Lung (tissue), 12 donors: ENCODE measurements around the gene ANKFN1. TPM values are rescaled to one million over a fixed set of nuclear protein-coding genes. Genes with fewer than 3 reads are reported as not detected.

Experiments used
- ATAC-seq: fragments of 200-7000 bp; cut with Tn5 transposase; one replicate; pipeline ENCODE4 v1.9.1; 2020; ENCODE audit warnings: moderate number of reproducible peaks; ENCODE audit not compliant: insufficient read depth, low FRiP score
- DNase-seq, 3 donors: peaks; one replicate each; pipeline ENCODE4 v3.0.0-alpha.2; 2013 to 2017
- H3K27ac ChIP-seq, 2 donors: one replicate each; pipeline ENCODE4 v1.5.1; 2013; ENCODE audit warnings: mild to moderate bottlenecking in 2 of 2, moderate library complexity in 2 of 2, control low read depth in 1 of 2, inconsistent platforms in 1 of 2, low read depth in 1 of 2, low read length in 1 of 2
- H3K27me3 ChIP-seq, 3 donors: one replicate each; pipeline ENCODE4 v1.5.1; 2013; ENCODE audit warnings: low read length in 2 of 3; ENCODE audit not compliant: control insufficient read depth in 3 of 3, insufficient read depth in 3 of 3
- H3K36me3 ChIP-seq, 4 donors: one replicate each; pipeline ENCODE4 v1.5.1; 2013; ENCODE audit warnings: low read length in 4 of 4, mild to moderate bottlenecking in 1 of 4, moderate library complexity in 1 of 4; ENCODE audit not compliant: control insufficient read depth in 4 of 4, insufficient read depth in 4 of 4
- H3K4me1 ChIP-seq, 5 donors: one replicate each; pipeline ENCODE4 v1.5.1; 2013; ENCODE audit warnings: low read length in 5 of 5, mild to moderate bottlenecking in 2 of 5, moderate library complexity in 1 of 5; ENCODE audit not compliant: control insufficient read depth in 5 of 5, insufficient read depth in 5 of 5
- H3K4me3 ChIP-seq: one replicate; pipeline ENCODE4 v1.5.1; 2013; ENCODE audit warnings: mild to moderate bottlenecking, control low read depth, moderate library complexity
- H3K9ac ChIP-seq, 2 donors: one replicate each; pipeline ENCODE4 v1.5.1; 2013; ENCODE audit warnings: low read length in 2 of 2, control low read depth in 1 of 2; ENCODE audit not compliant: insufficient read depth in 1 of 2
- H3K9me3 ChIP-seq, 4 donors: one replicate each; pipeline ENCODE4 v1.5.1; 2013; ENCODE audit warnings: low read length in 3 of 4, mild to moderate bottlenecking in 1 of 4, moderate library complexity in 1 of 4; ENCODE audit not compliant: control insufficient read depth in 4 of 4, insufficient read depth in 3 of 4
- WGBS, 2 donors: extraction: QIAGEN DNeasy Blood & Tissue Kit; methylation state at CpG; one replicate each; pipeline ENCODE4 v1.1.7; 2013; 5-methylcytosine and 5-hydroxymethylcytosine counted together
- polyA plus RNA-seq, 2 donors: library from polyadenylated mRNA; stranded (reverse); fragments of 200-250 nt; gene quantifications; one replicate each; pipeline ENCODE4 v1.2.1, GENCODE V29; 2013
- total RNA-seq, 2 donors: library from RNA; depleted of rRNA in 1 of 2; stranded (reverse); fragments of >200 nt in 1 of 2; gene quantifications; one replicate each; pipeline ENCODE4 v1.2.1, GENCODE V29; 2014 to 2021
- TF ChIP-seq, protein P1 (sequence below): IDR thresholded peaks from 2 replicates; pipeline ENCODE4 v1.5.1; 2012; ENCODE audit warnings: mild to moderate bottlenecking; ENCODE audit errors: control extremely low read depth, extremely low read depth
- donor health status: control.
- donor health status: control.
- donor health status: Bipolar disorder and iron deficiency.
- donor health status: healthy.
- donor health status: DM: yes; HTN: yes; CAD: no.

Gene ANKFN1
- total and polyA plus RNA-seq, 4 donors, result 0.39 to 8.5 (median 3.4) TPM

- H3K27ac ChIP-seq, result no peak overlapping the region
- H3K4me1 ChIP-seq, result no peaks in the 10 kb centered on the region
- ATAC-seq (no peak), DNase-seq (no peak)
- H3K27me3 ChIP-seq, result peaks cover 0 to 4% (median 0%) of the 10 kb centered on the region in 3 donors
- H3K9me3 ChIP-seq, result peaks cover 0 to 5% (median 2%) of the 10 kb centered on the region in 4 donors
- no peaks in the 10 kb centered on the region for H3K36me3 ChIP-seq
- no peak overlapping the region for H3K4me3 ChIP-seq
- WGBS, 2 donors, result 24 to 62% methylated on average over 1 of the region's 1 CpG
- TF ChIP-seq, protein P1, sequence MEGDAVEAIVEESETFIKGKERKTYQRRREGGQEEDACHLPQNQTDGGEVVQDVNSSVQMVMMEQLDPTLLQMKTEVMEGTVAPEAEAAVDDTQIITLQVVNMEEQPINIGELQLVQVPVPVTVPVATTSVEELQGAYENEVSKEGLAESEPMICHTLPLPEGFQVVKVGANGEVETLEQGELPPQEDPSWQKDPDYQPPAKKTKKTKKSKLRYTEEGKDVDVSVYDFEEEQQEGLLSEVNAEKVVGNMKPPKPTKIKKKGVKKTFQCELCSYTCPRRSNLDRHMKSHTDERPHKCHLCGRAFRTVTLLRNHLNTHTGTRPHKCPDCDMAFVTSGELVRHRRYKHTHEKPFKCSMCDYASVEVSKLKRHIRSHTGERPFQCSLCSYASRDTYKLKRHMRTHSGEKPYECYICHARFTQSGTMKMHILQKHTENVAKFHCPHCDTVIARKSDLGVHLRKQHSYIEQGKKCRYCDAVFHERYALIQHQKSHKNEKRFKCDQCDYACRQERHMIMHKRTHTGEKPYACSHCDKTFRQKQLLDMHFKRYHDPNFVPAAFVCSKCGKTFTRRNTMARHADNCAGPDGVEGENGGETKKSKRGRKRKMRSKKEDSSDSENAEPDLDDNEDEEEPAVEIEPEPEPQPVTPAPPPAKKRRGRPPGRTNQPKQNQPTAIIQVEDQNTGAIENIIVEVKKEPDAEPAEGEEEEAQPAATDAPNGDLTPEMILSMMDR, result no peak
- H3K9ac ChIP-seq, result no peak overlapping the region
Observed at GRCh38 chr17:56536766-56537165, 383.5 kb downstream of the ANKFN1 start.

- ATAC-seq (no peak), DNase-seq (no peak)
- no peak overlapping the region for H3K27ac ChIP-seq
- peaks cover 0 to 5% (median 2%) of the 10 kb centered on the region in 4 donors for H3K9me3 ChIP-seq
- 52 to 78% methylated on average over 5 of the region's 5 CpGs for WGBS, 2 donors
- TF ChIP-seq, protein P1, result no peak
- H3K4me1 ChIP-seq, result no peaks in the 10 kb centered on the region
- H3K27me3 ChIP-seq, result no peaks in the 10 kb centered on the region
- no peaks in the 10 kb centered on the region for H3K36me3 ChIP-seq
- H3K4me3 ChIP-seq, result no peak overlapping the region
- H3K9ac ChIP-seq, result no peak overlapping the region
Observed at GRCh38 chr17:56540836-56541235, 387.6 kb downstream of the ANKFN1 start.

DNA sequence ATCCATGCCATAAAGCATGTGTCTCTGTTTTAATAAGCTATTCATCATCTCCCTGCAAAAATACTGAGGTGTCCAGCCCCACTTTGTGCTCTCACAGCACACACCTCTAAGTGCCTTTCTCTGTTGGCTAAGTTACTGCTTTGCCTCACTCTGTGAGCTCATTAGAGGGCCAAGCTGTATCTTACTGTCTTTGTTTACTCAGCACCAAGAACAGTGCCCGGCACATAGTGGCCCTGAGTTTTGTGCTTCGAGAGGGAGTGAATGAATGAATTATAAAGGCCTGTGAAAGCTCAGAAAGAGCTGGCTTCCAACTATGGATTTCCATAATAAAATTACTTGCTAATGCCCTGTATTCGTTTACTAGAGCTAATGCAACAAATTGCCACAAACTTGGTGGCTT, 390.0 kb downstream of the ANKFN1 start:
- TF ChIP-seq, protein P1, result no peak
- no peak overlapping the region for H3K9ac ChIP-seq
- ATAC-seq, result no peak
- DNase-seq, result no peak
- WGBS, 2 donors, result 54 to 71% methylated on average over 3 of the region's 3 CpGs
- no peaks in the 10 kb centered on the region for H3K36me3 ChIP-seq
- H3K4me3 ChIP-seq, result no peak overlapping the region
- peaks cover 0 to 5% (median 2%) of the 10 kb centered on the region in 4 donors for H3K9me3 ChIP-seq
- H3K27ac ChIP-seq, result no peak overlapping the region
- no peaks in the 10 kb centered on the region for H3K4me1 ChIP-seq
- H3K27me3 ChIP-seq, result no peaks in the 10 kb centered on the region

DNA sequence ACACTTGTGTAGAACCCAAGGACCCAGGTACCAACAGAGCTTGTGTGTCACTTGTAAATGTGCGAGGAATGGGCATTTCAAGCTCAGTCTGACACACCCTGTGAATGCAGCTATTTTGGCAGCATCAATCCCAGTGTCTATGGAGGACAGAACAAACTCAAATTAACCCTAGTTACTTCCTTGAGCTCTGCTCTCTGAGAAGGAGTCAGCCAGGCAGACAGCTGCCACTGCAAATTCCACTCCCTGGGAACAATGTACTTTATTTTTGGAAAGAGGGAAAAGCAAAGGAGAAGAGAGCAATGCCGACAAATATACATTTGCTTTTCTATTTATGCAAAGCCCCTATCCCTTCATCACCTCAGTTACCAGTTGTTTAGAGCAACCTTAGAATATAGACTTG, 391.8 kb downstream of the ANKFN1 start:
- H3K27me3 ChIP-seq, result no peaks in the 10 kb centered on the region
- no peak for DNase-seq
- H3K4me1 ChIP-seq, result no peaks in the 10 kb centered on the region
- no peak overlapping the region for H3K9ac ChIP-seq
- no peak overlapping the region for H3K4me3 ChIP-seq
- H3K27ac ChIP-seq, result no peak overlapping the region
- H3K36me3 ChIP-seq, result no peaks in the 10 kb centered on the region
- ATAC-seq, result no peak
- H3K9me3 ChIP-seq, result peaks cover 0 to 4% (median under 1%) of the 10 kb centered on the region in 4 donors
- 60 to 78% methylated on average over 2 of the region's 2 CpGs for WGBS, 2 donors
- TF ChIP-seq, protein P1, result no peak
